ENCODE data around the gene MRPL41.
A peak's percentile ranks its signal among the peaks of the same experiment; 100 is the strongest.
"Not testable (repeated sequence)": the region's sequence is repeated elsewhere in the genome, so short reads cannot be mapped to it uniquely, and the experiment has no call there.

MRPL41 gene

DNA sequence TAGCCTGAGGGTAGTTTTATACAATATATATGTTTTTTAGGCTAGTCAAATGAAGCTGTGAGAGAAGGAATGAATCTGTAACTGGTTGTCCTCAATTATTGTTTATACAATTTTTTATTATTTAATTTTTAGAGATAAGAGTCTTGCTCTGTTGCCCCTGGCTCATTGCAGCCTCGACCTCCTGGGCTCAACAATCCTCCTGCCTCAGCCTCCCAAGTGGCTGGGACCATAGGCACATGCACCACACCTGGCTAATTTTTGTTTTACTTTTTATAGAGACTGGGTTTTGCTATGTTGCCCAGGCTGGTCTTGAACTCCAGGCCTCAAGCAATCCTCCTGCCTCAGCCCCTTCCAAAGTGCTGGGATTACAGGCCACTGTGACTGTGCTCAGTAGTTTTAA lies 2.7 kb downstream of the MRPL41 start:
- DNase-seq = no peak

DNA sequence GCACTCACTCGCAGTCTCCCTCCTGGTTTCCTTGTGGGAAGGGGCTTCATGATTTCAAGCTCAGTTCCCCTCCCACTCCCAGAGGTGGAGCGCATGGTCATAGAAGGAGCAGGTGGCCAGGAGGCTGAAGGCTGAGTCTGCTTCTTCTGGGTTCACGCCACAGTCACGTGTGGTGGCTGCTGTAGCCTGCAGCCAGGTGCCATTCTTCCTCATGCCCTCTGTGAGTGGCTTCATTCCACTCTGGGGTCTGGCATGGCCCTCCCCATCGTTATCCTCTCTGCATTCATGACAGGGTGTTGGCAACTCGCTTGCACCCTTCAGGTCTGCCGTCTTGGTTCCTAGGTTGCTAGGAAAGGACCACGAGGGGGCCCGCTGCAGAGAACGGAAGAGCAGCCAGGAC lies 3.5 kb downstream of the MRPL41 start:
- no peak for DNase-seq

DNA sequence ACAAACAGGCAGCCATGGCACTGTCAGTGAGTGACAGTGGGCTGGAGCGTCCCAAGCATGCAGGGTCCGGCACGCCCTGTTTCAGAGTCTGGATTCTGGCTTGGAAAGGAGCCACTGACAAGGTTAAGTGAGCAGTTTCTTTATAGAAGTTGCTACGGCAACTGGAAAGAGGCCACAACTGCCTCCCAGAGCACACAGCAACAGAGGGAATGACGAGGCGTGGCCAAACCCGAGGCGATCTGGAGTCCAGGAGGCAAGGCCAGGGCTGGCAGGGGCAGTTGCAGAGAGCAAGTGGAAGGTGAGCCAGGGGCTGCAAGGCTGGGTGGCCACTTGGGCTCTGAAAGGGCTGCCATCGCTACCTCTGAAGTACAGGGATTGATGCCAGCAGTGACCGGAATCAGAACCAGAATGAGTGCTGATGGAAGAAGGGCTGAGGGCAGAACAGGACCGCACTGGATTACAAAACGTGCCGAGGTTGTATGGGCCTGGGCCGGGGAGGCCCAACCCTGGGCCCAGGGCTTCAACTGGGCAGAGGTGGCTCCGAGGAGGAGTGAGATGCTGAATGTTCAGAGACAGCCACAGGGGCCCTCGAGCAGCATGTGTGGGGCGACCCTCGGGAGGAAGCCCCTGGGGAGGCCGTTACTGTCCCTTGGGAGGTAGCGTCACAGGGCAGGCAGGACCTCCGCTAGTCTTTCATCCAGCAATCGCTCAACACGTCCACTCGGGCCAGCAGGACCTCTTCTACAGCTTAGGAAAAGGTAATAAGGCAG lies 4.6 kb downstream of the MRPL41 start:
- DNase-seq = no peak

DNA sequence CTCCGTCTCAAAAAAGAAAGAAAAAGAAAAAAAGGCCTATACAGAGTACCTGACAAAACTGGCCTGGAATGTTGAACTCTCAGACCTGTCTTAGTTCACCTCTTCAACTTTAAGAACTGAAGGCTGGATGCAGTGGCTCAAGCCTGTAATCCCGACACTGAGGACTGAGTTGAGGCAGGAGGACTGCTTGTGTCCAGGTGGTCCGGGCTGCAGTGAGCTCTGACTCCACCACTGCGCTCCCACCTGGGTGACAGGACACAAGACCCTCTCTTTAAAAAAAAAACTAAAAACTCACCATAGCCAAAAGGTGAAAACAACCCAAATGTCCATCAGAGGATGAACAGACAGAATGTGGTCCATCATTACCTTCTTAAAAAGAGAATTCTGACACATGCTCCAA lies 6.4 kb downstream of the MRPL41 start:
- no peak for DNase-seq

DNA sequence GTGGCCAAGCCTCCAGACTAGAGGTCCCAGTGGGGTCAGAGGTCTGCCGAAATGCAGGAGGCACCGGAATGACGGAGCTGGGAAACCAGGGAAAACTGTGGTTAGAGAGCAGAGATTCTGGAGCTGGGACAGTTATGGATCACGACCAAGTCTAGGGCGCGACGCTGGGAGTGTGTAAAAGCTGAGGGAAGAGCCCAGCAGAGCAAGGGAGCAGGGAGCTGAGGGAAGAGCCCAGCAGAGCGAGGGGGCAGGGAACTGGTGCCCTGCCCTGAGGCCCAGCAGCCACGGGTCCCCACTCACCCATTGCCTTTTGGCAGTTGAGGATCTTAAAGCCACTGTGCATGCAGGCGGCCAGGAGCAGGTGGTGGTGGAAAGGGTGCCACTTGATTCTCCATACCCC lies 12.5 kb downstream of the MRPL41 start:
- DNase-seq = no peak

DNA sequence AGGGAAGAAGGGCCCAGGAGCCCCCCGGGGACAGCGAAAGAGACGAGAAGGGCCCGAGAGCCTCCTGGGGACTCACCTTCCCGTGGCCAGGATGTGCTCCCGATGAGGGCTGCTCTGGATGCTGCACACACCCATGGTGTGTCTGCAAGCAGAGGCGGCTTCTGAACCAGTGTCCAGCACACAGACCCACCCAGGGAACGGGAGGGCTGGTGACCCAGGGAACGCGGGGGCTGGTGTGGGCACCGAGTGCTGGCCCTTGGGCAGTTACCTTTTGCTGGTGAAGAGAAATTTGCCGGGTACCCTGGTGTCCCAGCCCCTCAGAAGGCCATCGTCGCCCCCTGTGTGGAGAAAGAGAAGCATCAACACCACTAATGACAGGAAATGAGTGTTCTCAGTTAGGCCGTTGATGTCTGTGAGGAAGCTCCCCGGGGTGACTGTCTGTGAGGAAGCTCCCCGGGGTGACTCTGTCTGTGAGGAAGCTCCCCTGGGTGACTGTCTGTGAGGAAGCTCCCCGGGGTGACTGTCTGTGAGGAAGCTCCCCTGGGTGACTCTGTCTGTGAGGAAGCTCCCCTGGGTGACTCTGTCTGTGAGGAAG lies 13.2 kb downstream of the MRPL41 start:
- DNase-seq = no peak

DNA sequence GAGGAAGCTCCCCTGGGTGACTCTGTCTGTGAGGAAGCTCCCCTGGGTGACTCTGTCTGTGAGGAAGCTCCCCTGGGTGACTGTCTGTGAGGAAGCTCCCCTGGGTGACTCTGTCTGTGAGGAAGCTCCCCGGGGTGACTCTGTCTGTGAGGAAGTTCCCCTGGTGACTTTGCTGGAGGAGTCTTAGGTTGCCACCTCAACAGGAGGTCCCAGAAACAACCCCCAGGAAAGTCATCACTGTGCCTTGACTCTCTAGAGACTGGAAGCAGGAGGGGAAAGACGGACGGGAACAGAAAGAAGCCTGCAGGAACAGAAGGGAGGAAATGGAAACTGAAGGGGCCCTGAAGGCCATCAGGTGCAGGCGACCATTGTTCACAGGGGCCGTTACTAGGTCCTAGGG lies 16.8 kb downstream of the MRPL41 start:
- not testable (repeated sequence) for DNase-seq

DNA sequence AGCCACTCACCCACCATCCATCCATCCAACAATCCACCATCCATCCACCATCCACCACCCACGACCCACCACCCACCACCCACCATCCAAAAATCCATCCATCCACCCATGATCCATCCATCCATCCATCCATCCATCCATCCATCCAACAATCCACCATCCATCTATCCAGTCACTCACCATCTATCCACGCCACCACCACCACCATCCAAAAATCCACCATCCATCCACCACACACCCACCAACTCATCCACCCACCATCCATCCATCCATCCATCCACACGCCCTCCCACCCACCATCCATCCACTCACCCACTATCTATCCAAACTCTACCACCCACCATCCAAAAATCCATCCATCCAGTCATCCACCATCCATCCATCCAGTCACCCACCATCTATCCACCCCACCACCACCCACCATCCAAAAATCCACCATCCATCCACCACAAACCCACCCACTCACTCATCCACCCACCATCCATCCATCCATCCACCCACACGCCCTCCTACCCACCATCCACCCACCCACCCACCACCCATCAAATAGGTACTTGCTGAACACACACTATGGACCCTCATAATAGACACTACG lies 18.0 kb downstream of the MRPL41 start:
- no peak for DNase-seq

DNA sequence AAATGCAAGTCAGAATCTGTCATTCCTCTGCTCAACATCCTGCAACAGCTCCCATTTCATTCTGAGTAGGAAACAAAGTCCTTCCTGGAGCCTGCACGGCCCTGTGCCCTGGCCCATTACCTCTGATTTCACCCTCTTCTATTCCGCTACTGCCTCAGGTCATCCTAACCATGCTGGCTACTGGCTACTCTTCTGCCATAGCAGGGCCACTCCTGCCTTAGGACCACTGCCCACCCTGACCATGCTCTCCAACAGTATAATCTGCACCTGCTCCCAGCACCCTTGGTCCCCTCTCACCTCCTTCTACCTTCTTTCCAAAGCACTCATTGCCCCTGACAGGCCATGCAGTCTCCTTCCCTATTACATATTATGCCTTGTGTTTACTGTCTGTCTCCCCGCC lies 18.9 kb downstream of the MRPL41 start:
- DNase-seq = no peak

DNA sequence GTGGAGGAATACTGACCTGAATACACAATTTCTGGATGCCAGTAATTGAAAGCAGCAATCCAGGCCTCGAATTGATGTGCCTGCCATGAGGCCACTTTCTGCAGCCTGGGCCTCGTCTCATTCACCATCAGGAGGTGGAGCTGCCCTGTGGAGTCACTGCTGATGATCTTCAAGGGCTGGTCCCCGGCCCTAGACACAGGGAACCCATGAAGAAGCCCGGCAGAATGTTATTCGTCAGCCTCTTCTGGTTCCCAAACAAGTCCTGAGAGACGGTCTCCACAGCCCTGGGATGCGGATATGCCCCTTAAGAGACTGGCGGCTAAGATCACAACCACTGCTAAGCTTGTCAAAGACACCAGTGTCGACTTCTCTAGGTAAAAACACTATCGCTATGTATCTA lies 22.5 kb downstream of the MRPL41 start:
- no peak for DNase-seq

DNA sequence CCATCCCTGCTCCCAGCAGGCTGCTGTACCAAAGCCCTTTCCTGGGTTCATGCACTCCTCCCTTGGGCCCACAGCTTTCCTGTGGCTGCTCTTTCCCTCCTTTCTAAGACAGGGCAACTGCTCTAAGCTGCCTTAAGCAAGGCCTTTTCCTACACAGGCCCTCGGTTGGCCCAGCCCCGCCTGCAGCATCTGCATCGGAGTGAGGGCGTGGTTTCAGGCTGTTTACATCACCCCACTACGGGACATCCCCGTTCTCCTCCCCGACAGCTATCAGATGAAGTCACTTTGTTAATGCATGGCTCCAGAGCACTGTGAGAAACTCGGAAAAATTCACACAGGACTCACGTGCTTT lies 23.7 kb downstream of the MRPL41 start:
- no peak for DNase-seq

DNA sequence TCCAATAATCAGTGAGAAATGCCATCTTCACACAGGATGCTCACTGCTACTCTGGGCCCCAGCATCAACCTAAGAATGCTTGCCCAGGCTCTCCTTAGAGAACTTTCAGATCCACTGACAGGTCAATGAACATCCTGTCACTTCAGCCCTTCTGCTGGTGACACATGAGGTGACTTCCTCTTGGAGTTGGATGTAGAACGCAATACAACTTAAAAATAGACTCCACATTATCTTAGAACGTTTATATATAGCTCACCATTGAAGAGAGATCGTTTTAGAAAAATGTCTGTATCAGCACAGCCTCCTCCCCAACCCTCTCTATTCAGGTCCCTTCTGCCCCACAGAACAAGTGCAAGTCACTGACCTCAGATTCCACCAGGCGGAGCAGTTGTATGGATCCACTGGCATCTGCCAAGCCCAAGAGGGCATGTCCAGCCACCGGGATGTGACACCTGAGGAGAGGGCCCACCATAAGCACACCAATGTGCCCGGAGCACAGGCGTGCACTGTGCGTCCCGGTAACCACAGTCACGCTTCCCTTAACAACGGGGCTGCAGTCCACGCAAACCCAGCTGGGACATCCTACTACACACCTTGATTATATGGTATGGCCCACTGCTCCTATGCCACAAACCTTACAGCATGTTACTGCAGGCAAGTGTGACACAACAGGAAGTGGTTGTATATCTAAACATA lies 24.2 kb downstream of the MRPL41 start:
- no peak for DNase-seq

DNA sequence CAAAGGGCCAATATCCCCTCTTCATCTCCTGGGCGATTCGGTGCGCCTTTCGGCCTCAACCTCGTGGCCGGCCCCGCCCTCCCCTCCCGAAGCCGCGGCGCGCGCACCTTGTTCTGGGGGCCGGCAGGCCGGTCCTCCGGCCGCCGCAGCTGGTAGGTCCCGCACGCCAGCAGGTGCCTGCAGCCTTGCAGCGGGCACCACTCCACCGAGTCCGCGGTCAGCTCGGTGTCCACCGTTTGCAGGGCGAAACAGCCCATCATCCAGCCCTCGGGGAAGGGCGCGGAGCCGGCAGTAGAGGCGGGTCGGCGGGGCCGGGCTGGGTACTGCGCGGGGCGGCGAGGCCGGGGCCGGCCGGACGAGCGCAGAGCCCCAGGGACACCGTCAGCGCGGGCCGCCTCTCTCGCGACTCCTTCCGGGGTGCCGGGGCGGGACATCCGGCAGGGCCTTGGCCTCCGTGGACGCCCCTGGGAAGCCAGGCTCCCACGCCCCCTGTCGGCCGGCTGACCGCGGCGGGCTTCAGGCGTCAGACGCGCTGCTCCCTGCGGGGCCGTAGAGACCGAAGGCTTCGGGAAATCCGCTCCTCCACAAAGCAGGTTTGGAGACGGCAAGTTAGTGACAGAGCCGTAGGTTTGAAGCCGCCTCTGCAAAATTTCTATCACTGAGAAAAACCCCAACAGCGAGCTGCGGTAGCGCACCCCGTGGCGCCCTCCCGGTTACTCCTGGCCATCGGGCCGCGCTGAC lies 27.0 kb downstream of the MRPL41 start, which contains the start of gene DPH7:
DPH7 (minus strand) TSS at position 408 of the 741 bp plus-strand sequence; CDS start at position 260, 148 bp downstream.
- peak; percentile 92 to 93 for DNase-seq

DNA sequence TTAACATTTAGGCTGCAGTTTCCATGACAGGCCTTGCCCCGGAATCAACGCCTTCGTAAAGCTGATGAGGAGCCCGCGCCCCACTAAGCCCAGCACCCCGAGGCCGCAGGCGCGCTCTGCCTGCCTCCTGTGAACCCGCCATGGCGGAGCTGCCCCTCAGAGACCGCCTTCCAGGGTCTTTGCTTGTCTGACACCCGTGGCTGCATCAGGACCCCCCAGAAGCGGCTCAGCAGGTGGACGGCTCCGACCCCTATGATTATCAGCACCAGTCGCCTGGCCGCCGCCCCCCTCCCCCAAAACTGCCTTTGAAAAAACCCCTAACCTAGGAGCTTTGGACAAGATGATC lies 27.6 kb downstream of the MRPL41 start:
- DNase-seq = no peak

DNA sequence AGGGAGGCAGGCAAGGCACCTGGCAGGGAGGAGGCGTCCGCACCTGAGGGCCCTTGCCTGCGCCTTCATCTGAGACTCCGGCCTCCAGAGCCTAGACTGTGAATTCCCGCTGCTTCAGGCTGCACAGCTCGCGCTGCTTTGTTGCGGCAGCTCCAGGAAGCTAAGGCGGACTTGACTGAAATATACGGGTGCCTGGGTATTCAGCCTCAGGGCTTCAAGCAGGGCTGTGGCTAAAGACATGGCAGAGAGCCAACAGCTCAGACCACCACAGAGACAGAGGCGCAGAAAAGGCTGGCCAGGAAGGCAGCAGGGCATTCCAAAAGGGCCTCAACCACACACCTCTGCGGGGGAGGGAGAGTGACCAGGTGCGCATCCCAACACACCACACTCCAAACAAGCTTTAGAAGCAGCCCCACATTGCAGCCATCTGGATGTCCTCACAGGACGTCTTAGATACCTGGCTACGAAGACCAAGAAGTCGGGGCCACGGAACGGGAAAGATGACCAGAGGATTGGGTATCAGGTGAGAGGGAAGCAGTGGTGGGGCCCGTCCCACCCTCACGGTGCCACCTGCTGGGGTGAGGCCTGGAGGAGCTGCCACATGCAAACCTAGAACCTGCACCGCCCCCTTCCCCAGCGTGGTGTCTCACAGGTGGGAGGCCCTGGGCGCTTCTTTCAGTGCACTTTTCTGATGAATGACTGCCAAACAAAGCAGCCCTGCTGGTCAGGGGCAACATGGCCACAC lies 28.7 kb downstream of the MRPL41 start:
- DNase-seq = no peak

DNA sequence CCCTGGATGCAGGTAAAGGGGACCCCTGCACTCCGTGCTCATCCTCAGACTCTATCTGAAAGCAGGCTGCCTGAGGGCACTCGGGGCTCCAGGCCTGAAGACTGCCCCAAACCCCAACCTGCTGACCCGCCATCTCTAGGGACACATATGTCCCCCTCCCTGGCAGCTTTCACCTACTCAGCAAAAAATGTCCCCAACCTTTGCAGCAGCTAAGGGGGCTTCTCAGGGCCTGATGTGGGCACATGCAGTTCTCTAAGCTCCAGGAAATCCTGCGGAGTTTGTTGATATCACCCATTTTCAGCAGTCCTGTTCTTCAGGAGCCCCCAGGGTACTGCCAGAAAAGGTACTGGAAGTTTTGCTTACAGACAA lies 29.3 kb downstream of the MRPL41 start:
- DNase-seq = no peak

DNA sequence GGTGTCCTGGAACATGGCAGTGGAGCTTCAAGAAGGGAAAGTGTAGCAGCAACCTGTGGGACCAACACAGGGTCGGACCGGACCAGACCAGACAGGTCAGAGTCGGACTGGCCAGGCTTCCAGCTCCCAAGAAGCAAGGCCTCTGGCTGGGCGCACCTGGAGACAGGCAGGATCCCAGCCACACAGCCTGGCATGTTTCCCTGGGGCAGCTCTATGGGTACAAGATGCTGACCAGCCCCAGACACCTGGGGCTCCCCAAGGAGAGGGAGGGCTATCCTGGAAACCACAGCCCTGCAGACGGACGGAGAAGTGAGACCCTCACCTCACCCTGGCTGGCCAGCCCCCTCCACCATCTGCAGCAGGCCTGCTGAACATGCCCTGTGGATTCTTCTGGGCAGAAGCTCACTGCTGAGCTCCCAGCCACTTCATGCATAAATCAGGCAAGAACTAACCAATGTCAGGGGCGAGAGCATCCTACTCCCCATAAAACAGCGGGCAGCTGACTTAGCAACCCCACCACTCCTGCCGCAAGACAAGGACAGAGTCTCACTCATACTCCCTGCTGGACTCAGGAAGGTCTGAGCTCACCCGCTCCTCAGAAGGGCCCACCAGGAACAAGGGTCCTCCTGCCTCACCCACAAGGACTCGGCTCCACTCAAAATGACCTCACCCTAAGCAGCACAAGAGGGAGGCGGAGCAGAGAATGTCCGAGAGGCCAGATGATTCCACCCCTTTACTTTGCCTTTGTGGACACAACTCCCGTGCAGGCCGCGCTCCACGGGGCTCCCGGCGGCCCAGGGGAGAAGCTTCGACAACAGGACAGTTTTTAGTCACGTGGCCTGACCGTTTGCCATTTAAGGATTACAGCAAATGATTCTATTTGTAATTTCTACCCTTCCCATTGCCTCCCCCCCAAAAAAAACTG lies 29.9 kb downstream of the MRPL41 start:
- DNase-seq = no peak

DNA sequence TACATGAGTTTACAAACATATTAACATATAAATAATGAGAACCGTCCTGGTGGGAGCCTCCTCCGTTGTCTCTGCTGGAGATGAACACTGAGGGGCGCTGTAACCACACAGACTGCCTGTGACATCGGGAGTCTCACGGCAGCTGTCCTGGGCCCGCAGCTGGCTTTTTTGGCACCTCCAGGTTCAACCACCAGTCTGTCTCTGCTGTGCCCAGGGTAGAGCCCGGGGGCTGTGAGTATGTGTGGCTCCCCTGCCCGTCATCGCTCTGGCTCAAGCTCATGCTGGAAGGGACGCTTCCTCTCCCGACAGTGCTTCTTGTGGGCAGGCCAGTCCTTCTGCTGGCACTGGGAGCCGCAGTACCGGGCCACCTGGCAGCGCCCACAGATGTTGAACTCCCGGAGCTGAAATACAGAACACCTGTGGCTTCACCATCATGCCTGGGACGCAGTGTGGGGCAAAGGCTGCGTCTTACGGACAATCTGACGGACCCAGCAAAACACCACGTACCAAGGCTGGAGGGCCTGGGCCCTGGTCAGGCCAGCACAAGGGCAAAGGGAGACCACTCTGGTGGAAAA lies 30.7 kb downstream of the MRPL41 start:
- no peak for DNase-seq

DNA sequence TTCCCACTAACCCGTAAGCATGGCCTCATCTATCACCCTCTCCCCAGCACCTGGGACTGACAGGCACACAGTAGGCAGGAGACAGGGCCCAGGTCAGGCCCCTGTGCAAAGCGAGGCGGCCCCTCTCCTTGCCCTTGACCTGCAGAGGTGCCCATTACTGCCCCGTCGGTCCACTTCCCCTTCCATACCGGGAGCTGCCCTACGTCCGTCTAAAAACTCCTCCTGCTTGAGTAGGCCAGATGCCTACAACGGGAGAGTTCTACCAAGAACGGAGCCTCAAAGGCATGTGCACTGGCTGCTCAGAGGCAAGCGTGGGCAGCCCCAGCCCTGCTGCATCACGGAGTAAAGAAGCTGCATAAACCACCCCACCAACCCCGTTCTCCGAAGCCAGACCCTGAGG lies 31.7 kb downstream of the MRPL41 start:
- DNase-seq = no peak

DNA sequence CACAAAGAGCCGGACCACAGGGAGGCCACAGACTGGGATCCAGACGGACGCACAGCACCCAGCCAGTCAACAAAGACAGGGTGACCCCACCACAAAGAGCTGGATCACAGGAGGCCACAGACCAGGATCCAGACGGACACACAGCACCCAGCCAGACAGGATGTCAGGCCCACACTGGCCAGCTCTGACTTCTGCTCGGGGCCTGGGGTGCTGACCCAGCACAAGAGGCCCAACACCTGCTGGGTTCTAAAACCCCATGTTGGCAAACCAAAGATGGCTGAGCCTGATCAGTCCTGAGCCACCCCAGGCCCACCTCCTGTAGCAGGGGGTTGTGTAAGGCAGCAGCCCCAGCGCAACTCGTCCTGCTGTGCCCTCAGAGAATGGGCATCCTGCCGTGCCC lies 32.3 kb downstream of the MRPL41 start:
- DNase-seq = no peak

DNA sequence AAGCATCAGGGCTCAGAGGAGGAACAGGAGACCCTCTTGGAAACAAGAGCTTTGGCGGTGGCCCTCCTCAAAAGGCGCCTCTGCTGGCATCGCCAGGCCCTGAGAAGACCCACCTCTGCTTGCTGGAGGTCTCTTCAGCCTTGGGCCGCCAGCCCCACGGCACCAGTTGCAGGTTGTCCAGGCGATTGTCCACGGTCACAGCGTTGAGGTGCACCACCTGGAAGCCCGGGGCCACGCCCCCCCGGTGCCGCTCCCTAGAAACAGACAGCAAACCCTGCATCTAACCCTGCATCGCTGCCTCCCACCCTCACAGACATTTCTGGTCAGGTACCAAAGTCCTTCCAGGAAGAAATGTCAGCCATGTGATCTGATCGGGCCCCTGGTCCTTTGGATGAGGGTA lies 35.2 kb downstream of the MRPL41 start:
- DNase-seq = no peak

Measured in SHP77 (cell line).